ENCODE results near the gene NTRK3. TPM values are rescaled to one million over a fixed set of nuclear protein-coding genes. Genes with fewer than 3 reads are reported as not detected.

The NTRK3 gene
- total RNA-seq, 1 donor from 2014 or later: 11.8 TPM

DNA sequence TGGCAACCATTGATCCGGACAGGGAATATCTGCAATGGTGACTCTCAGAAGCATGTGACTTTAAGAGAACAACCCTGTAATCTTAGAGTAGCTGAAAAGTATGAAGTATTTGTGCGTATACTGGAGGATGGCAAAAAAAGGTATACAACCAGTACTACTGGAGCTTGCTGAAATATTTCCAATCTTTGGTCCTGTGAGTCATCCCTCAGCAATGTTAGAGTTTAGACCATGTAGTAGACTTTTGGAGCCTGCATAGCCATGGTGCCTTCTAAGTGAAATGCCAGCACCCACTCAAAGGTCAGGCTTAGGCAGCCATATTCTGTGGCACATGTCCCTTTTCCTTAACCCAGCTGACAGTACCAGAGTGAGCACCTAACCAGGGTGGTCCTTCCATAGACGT is 429.4 kb downstream of the NTRK3 start:
- DNase-seq (ENCODE audit: low spot score): no peak

DNA sequence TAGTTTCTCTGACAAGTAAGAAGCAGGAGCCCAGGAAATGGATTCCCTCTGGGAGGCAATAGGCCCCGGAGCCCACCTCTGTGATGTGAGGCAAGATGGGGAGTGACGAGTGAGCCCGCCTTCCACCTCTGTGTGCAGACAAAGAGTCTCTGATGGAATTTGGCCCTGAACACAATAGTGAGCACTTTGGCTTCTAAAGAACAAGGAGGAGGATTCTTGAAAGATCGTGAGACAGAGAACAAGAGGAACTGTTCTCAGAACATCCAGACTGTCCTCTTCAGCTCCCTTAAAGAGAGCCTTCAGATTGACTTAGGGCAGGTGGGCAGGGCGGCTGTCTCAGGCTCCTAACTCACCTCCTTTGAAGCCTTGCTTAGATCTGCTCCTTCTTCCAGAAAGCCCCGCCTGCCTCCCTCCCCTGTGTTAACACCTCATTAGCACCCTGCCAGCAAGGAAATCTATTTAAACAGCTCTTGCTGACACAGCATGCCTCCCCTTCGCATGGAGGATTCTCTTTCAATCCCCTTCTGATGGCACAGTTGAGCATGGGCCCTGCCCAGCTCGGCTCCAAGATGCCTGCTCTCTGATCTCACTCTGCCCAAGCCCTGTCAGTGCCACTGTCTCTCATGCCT is 430.3 kb downstream of the NTRK3 start:
- no peak for DNase-seq (ENCODE audit: low spot score)

DNA sequence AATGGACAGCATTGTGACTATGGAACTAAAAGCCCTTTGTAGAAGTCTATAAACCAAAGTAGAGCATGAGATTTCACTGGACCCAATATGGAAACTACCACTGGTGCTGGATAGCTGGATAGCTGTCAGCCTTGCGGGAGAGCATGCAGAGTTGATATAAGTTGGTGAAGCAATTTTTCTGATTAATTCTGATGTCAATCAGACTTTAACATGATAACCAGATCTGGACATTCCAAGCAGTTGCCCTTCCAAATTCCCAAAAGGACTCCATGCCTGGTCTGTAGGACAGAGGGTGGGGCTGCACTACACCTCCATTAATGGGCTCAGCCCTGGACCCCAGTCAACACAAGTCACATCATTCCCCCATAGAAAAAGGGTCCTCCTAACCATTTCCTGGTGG is 437.8 kb downstream of the NTRK3 start:
- no peak for DNase-seq (ENCODE audit: low spot score)

DNA sequence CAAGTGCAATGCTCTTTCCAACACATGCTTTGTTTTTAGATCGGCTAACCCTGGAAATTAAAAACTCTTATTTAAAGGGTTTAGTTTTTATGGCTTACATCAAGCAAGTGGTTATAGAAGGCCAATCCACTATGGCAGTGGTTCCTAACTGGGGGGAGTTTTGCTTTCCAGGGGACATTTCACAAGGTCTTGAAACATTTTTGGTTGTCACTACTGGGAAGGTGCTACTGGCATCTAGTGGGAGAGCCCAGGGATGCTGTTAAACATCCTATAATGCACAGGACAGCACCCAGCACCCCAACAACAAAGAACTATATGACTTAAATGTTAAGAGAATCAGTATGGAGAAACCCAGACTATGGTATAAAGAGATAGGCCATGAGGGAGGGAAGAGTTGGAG is 439.0 kb downstream of the NTRK3 start:
- no peak for DNase-seq (ENCODE audit: low spot score)

DNA sequence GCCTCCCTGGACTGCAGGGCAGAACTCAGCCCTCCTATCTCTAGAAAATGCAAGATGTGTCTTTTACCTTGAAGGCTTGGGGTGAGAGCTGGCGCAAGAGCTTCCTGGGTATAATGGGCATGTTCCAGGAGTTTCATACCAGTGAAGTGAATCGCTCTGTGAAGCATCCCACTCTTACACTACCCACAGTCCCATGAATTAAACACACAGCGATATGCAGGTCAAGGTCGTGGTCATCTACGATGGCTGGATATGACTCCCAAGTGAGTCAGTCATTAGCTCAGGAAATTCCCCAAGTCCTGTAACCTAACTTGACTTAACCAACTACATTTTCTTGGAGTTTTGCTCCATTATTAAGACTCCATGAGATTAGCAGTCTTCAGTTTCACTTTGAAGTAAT is 439.7 kb downstream of the NTRK3 start:
- no peak for DNase-seq (ENCODE audit: low spot score)

DNA sequence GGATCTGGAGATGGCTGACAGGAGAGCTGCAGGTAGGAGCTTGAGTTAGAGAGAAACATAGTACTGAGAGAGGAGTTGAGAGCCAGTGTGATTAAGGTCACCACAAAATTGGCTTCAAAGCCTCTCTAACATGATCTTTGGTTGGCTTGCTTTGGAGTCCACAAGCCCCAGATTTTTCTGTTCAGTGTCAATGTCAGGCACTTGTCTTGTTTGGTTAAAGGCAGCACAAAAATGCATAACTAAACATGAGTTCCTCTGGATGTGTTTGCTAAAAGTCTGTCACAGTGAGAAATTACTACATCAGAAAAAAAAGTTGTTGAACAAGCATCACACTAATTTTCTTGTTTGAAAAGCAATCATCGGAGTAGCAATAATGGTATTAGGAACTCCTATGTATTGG is 440.5 kb downstream of the NTRK3 start:
- DNase-seq (ENCODE audit: low spot score): no peak

Other genes starting within 250 kb of the NTRK3 start
- 31.0 TPM for gene MRPL46, start 210.6 kb upstream of the NTRK3 start, total RNA-seq
- 46.9 TPM for gene MRPS11, start 211.0 kb upstream of the NTRK3 start, total RNA-seq